Activated CD8-positive, alpha-beta memory T cell treated with anti-CD3 and anti-CD28 coated beads for 4 hours (primary cell): Measurements from ENCODE around the gene TGFA.

Source experiments
- DNase-seq, 2 donors: peaks; one replicate each; pipeline ENCODE4 v3.0.0-alpha.2; 2020; ENCODE audit warnings: low read depth in 2 of 2

Gene TGFA

GRCh38 chr2:70523996-70524965 lies 29.3 kb downstream of the TGFA start:
- peak in 1 of 2 donors; percentile 3 for DNase-seq

- DNase-seq = no peak
Measured at GRCh38 chr2:70523672-70523995, 30.0 kb downstream of the TGFA start.

GRCh38 chr2:70522627-70523026 lies 31.0 kb downstream of the TGFA start:
- no peak for DNase-seq

- no peak for DNase-seq
Measured at GRCh38 chr2:70520825-70521224, 32.8 kb downstream of the TGFA start.

- no peak for DNase-seq
Measured at GRCh38 chr2:70519453-70519852, 34.2 kb downstream of the TGFA start.

GRCh38 chr2:70518557-70518956 lies 35.1 kb downstream of the TGFA start:
- no peak for DNase-seq

- DNase-seq = no peak
Measured at GRCh38 chr2:70517804-70518203, 35.8 kb downstream of the TGFA start.

GRCh38 chr2:70516596-70516995 lies 37.0 kb downstream of the TGFA start:
- DNase-seq = no peak

GRCh38 chr2:70515938-70516337 lies 37.7 kb downstream of the TGFA start:
- DNase-seq = no peak

- no peak for DNase-seq
Measured at GRCh38 chr2:70514612-70515055, 39.0 kb downstream of the TGFA start.

- DNase-seq = no peak
Measured at GRCh38 chr2:70513738-70514137, 39.9 kb downstream of the TGFA start.

GRCh38 chr2:70511971-70512729 lies 41.5 kb downstream of the TGFA start:
- DNase-seq = no peak

GRCh38 chr2:70510313-70510712 lies 43.3 kb downstream of the TGFA start:
- DNase-seq = no peak

GRCh38 chr2:70509565-70509964 lies 44.1 kb downstream of the TGFA start:
- DNase-seq = no peak

GRCh38 chr2:70508711-70509462 lies 44.7 kb downstream of the TGFA start:
- no peak for DNase-seq

GRCh38 chr2:70505613-70506391 lies 47.8 kb downstream of the TGFA start:
- DNase-seq = no peak

GRCh38 chr2:70504750-70505149 lies 48.9 kb downstream of the TGFA start:
- no peak for DNase-seq

GRCh38 chr2:70503896-70504295 lies 49.7 kb downstream of the TGFA start:
- DNase-seq = no peak

GRCh38 chr2:70501728-70502127 lies 51.9 kb downstream of the TGFA start:
- no peak for DNase-seq

GRCh38 chr2:70501215-70501614 lies 52.4 kb downstream of the TGFA start:
- no peak for DNase-seq

GRCh38 chr2:70499253-70499652 lies 54.4 kb downstream of the TGFA start:
- DNase-seq = no peak
